ENCODE measurements around the gene PIK3C2G. TPM values are rescaled to one million over a fixed set of nuclear protein-coding genes. Genes with fewer than 3 reads are reported as not detected.
A peak's percentile ranks its signal among the peaks of the same experiment; 100 is the strongest.

PIK3C2G gene
- total and polyA plus RNA-seq, 2 of the 4 experiments (the other 2 are of a cell fraction): not detected

DNA sequence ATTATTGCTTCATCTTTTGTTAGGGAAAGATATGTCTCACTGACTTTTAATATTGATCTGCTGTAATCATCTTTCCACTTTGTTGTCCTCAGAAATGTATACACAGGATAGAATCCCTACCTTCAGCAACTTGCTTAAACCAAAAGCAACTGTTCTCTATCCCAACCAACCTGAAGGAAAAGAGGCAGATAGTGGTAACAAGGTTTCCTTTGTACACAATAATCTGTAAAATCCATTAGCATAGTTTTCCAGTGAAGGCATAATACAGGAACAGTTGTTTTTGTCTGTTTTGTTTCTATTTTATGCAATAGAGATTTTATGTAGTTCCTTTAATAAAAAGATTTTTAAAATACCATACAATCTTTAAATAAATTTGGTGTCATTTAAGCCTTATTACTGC lies 170.5 kb downstream of the PIK3C2G start:
- Histone ChIP-seq H3K36me3 (ENCODE audit: control insufficient read depth, insufficient read depth, low read length) (no peaks in the 10 kb centered on the region), H2BK20ac (ENCODE audit: low read depth, low read length) (no peak overlapping the region), H3K27ac (ENCODE audit: insufficient read depth, low read length) (no peak overlapping the region), H4K91ac (ENCODE audit: insufficient read depth, low read depth, low read length) (no peak overlapping the region), H3K9me3 (ENCODE audit: control insufficient read depth, insufficient read depth, low read length) (no peaks in the 10 kb centered on the region), H3K4me1 (ENCODE audit: control insufficient read depth, insufficient read depth, low read length) (no peaks in the 10 kb centered on the region), H2BK5ac (ENCODE audit: low read depth, low read length, poor library complexity, severe bottlenecking) (no peak overlapping the region), H2AFZ (replicated peaks; ENCODE audit: low read length, poor library complexity) (no peak overlapping the region), H4K20me1 (ENCODE audit: insufficient read depth, low read length) (no peaks in the 10 kb centered on the region), H3K18ac (ENCODE audit: low read depth, low read length) (no peak overlapping the region), H3K23ac (ENCODE audit: low read depth, low read length) (no peak overlapping the region), H3K79me1 (ENCODE audit: low read depth in 1 of 2, low read length in 2 of 2) (no peaks in the 10 kb centered on the region), H3K14ac (replicated peaks; ENCODE audit: low read depth, low read length) (no peak overlapping the region), H3K4me3 (ENCODE audit: insufficient read depth, low read depth, low read length) (no peak overlapping the region), H2BK120ac (ENCODE audit: low read depth, low read length) (no peak overlapping the region; the same call in 1 of the 2 replicates), H3K27me3 (ENCODE audit: control insufficient read depth, insufficient read depth, low read length) (no peaks in the 10 kb centered on the region), H3K4me2 (ENCODE audit: low read depth, low read length) (no peak overlapping the region), H2AK9ac (replicated peaks; ENCODE audit: low read depth, low read length, poor library complexity) (no peak overlapping the region), H2AK5ac (ENCODE audit: low read depth, low read length) (no peak overlapping the region), H4K8ac (ENCODE audit: low read depth in 2 of 2, low read length in 2 of 2) (no peak overlapping the region; a peak in 1 of 4 replicates), H4K5ac (ENCODE audit: low read depth, low read length) (no peak overlapping the region), H2BK15ac (ENCODE audit: low read depth, low read length) (no peak overlapping the region), H3K4ac (ENCODE audit: low read depth, low read length) (no peak overlapping the region), H3K56ac (ENCODE audit: extremely low read depth, insufficient read depth, low read length) (no peak overlapping the region), H3K9me1 (ENCODE audit: insufficient read depth, low read length) (no peaks in the 10 kb centered on the region; the same call in 1 of the 2 replicates), H3K9ac (ENCODE audit: low read depth, low read length) (no peak overlapping the region)
- in situ Hi-C loops (cut with MboI; ENCODE audit: low sequenced_read_pairs): loop anchor here (10.0 to 25.0 kb wide), 2 partner anchors 753 to 856 kb away; no protein-coding TSS in a partner anchor
- ChIA-PET POLR2A (ENCODE audit: unreplicated experiment) (no interaction called here), CTCF (interaction anchor here (0.9 kb wide), 1 partner anchor 180 kb away, joined by 3 read pairs; no protein-coding TSS in a partner anchor)
- intact Hi-C loops (cut with micrococcal nuclease): loop anchor here (2.0 to 10.0 kb wide), 6 partner anchors 179 to 853 kb away; no protein-coding TSS in a partner anchor
- ATAC-seq (ENCODE audit: low read depth) (no peak), DNase-seq (no peak)
- BruUV-seq (replicated peaks): no TSS peak
- dilution Hi-C loops (cut with HindIII; ENCODE audit: low sequenced_read_pairs, unreplicated experiment): no loop called here
- TF ChIP-seq RAD21 (IDR thresholded peaks at IDR 0.05; ENCODE audit: low read length) (no peak), CEBPB (IDR thresholded peaks at IDR 0.05; ENCODE audit: low read depth, low read length) (0 out of 2 replicates have a peak, but pooled peaks have one; percentile 8)

Measured in IMR-90 (cell line).